Natural killer cell treated with Interleukin-12 subunit alpha and Interleukin-12 subunit beta and Interleukin-15 and Interleukin-18, amount 100 ng/mL, for 72 hours (primary cell): ENCODE data around the gene PPP1R15A. TPM values are rescaled to one million over a fixed set of nuclear protein-coding genes. Genes with fewer than 3 reads are reported as not detected.
A peak's percentile ranks its signal among the peaks of the same experiment; 100 is the strongest.
"Not testable (repeated sequence)": the region's sequence is repeated elsewhere in the genome, so short reads cannot be mapped to it uniquely, and the experiment has no call there.

Source experiments
- ATAC-seq, 2 donors: fragments of 150-1000 bp; cut with Tn5 transposase in 1 of 2; sonication (Bioruptor Pico), chemical (Tn5 transposase) in 1 of 2; 2 replicates each; pipeline ENCODE4 v1.10.0; 2021
- DNase-seq: peaks from one replicate; pipeline ENCODE4 v3.0.0; 2022; ENCODE audit warnings: low spot score
- H3K27ac Mint-ChIP-seq, 2 donors: 1 replicate in 1 of 2; 2 replicates in 1 of 2; pipeline ENCODE4 v1.8.0; 2022; ENCODE audit warnings: mixed read lengths in 2 of 2, mild to moderate bottlenecking in 1 of 2, moderate library complexity in 1 of 2
- H3K27me3 Mint-ChIP-seq, 2 donors: 1 replicate in 1 of 2; 2 replicates in 1 of 2; pipeline ENCODE4 v1.8.0; 2022; ENCODE audit warnings: mixed read lengths in 2 of 2
- H3K36me3 Mint-ChIP-seq: one replicate; pipeline ENCODE4 v1.8.0; 2022; ENCODE audit warnings: mixed read lengths
- H3K4me1 Mint-ChIP-seq, 2 donors: 1 replicate in 1 of 2; 2 replicates in 1 of 2; pipeline ENCODE4 v1.8.0; 2022; ENCODE audit warnings: low read depth in 2 of 2, mixed read lengths in 2 of 2, mild to moderate bottlenecking in 1 of 2
- H3K4me3 Mint-ChIP-seq: one replicate; pipeline ENCODE4 v1.8.0; 2022; ENCODE audit warnings: mixed read lengths
- H3K9me3 Mint-ChIP-seq: 2 replicates; pipeline ENCODE4 v1.8.0; 2022; ENCODE audit warnings: mixed read lengths
- total RNA-seq, 2 donors: library from RNA; stranded (reverse); gene quantifications; one replicate each; pipeline ENCODE4 v1.2.3, GENCODE V29; 2022

Gene PPP1R15A
- total RNA-seq, 2 donors from 2014 or later = 74.1 to 111 TPM

- no peaks in the 10 kb centered on the region for H3K36me3 Mint-ChIP-seq
- ATAC-seq (peak; percentile 49 to 61), DNase-seq (no peak)
- H3K4me1 Mint-ChIP-seq = peaks cover 0 to 3% of the 10 kb centered on the region in 2 donors
- H3K9me3 Mint-ChIP-seq = no peaks in the 10 kb centered on the region
- no peak overlapping the region for H3K27ac Mint-ChIP-seq
- H3K4me3 Mint-ChIP-seq = no peak overlapping the region
- H3K27me3 Mint-ChIP-seq = no peaks in the 10 kb centered on the region
These were observed 29.4 kb upstream of the PPP1R15A start for GRCh38 chr19:48842789-48843162.

GRCh38 chr19:48844472-48844871, 27.7 kb upstream of the PPP1R15A start:
- no peak overlapping the region for H3K4me3 Mint-ChIP-seq
- DNase-seq (no peak), ATAC-seq (no peak)
- H3K9me3 Mint-ChIP-seq = no peaks in the 10 kb centered on the region
- no peak overlapping the region for H3K27ac Mint-ChIP-seq
- no peaks in the 10 kb centered on the region for H3K27me3 Mint-ChIP-seq
- H3K36me3 Mint-ChIP-seq = no peaks in the 10 kb centered on the region
- H3K4me1 Mint-ChIP-seq = peaks cover 0 to 3% of the 10 kb centered on the region in 2 donors

- no peak for ATAC-seq
- Mint-ChIP-seq H3K4me3 (no peak overlapping the region), H3K4me1 (peaks cover 0 to 3% of the 10 kb centered on the region in 2 donors), H3K27me3 (no peaks in the 10 kb centered on the region), H3K36me3 (no peaks in the 10 kb centered on the region), H3K9me3 (no peaks in the 10 kb centered on the region), H3K27ac (no peak overlapping the region)
- DNase-seq = no peak
These were observed 26.8 kb upstream of the PPP1R15A start for GRCh38 chr19:48845384-48845783.

GRCh38 chr19:48846659-48847058, 25.6 kb upstream of the PPP1R15A start:
- ATAC-seq, H3K27me3 Mint-ChIP-seq, H3K27ac Mint-ChIP-seq, H3K9me3 Mint-ChIP-seq, H3K4me3 Mint-ChIP-seq, H3K36me3 Mint-ChIP-seq, DNase-seq, H3K4me1 Mint-ChIP-seq: not testable (repeated sequence)

- no peak for DNase-seq
- Mint-ChIP-seq H3K9me3 (no peaks in the 10 kb centered on the region), H3K36me3 (no peaks in the 10 kb centered on the region), H3K4me3 (no peak overlapping the region), H3K27ac (no peak overlapping the region), H3K27me3 (no peaks in the 10 kb centered on the region), H3K4me1 (no peaks in the 10 kb centered on the region)
- ATAC-seq = no peak
These were observed 19.9 kb upstream of the PPP1R15A start for GRCh38 chr19:48852292-48852691.

- H3K9me3 Mint-ChIP-seq = no peaks in the 10 kb centered on the region
These were observed 18.7 kb upstream of the PPP1R15A start for GRCh38 chr19:48853483-48853882.

GRCh38 chr19:48854103-48854502, 18.1 kb upstream of the PPP1R15A start:
- no peaks in the 10 kb centered on the region for H3K9me3 Mint-ChIP-seq
- no peaks in the 10 kb centered on the region for H3K27me3 Mint-ChIP-seq
- H3K4me3 Mint-ChIP-seq = no peak overlapping the region
- no peak overlapping the region for H3K27ac Mint-ChIP-seq
- H3K36me3 Mint-ChIP-seq = no peaks in the 10 kb centered on the region
- DNase-seq (no peak), ATAC-seq (no peak)
- H3K4me1 Mint-ChIP-seq = peaks cover 1 to 2% of the 10 kb centered on the region in 2 donors

More at GRCh38 chr19:48853483-48853882, 18.7 kb upstream of the PPP1R15A start:
- ATAC-seq (no peak), DNase-seq (no peak)
- no peaks in the 10 kb centered on the region for H3K4me1 Mint-ChIP-seq
- no peak overlapping the region for H3K27ac Mint-ChIP-seq
- no peaks in the 10 kb centered on the region for H3K36me3 Mint-ChIP-seq
- H3K4me3 Mint-ChIP-seq = no peak overlapping the region
- H3K27me3 Mint-ChIP-seq = no peaks in the 10 kb centered on the region

- Mint-ChIP-seq H3K9me3 (no peaks in the 10 kb centered on the region), H3K27me3 (no peaks in the 10 kb centered on the region), H3K4me3 (no peak overlapping the region), H3K4me1 (peaks cover 5 to 8% of the 10 kb centered on the region in 2 donors), H3K36me3 (no peaks in the 10 kb centered on the region), H3K27ac (no peak overlapping the region)
- DNase-seq (no peak), ATAC-seq (no peak)
These were observed 15.3 kb upstream of the PPP1R15A start for GRCh38 chr19:48856921-48857320.

GRCh38 chr19:48858984-48859710, 13.1 kb upstream of the PPP1R15A start:
- DNase-seq (peak; percentile 85), ATAC-seq (peak; percentile 90 to 93)
- Mint-ChIP-seq H3K9me3 (no peaks in the 10 kb centered on the region), H3K27me3 (no peaks in the 10 kb centered on the region), H3K27ac (peak overlapping the region; percentile 71 to 92), H3K4me3 (peak overlapping the region; percentile 98), H3K4me1 (peaks cover 5 to 8% of the 10 kb centered on the region in 2 donors), H3K36me3 (no peaks in the 10 kb centered on the region)

- H3K36me3 Mint-ChIP-seq = no peaks in the 10 kb centered on the region
- peaks cover 5 to 11% of the 10 kb centered on the region in 2 donors for H3K4me1 Mint-ChIP-seq
- peak; percentile 78 for DNase-seq
- peak; percentile 69 to 80 for ATAC-seq
- peak overlapping the region; percentile 98 for H3K4me3 Mint-ChIP-seq
- H3K27me3 Mint-ChIP-seq = no peaks in the 10 kb centered on the region
- no peaks in the 10 kb centered on the region for H3K9me3 Mint-ChIP-seq
- H3K27ac Mint-ChIP-seq = peak overlapping the region; percentile 71 to 92
These were observed 12.3 kb upstream of the PPP1R15A start for GRCh38 chr19:48859711-48860572.

- ATAC-seq (no peak), DNase-seq (no peak)
- Mint-ChIP-seq H3K4me1 (peaks cover 5 to 11% of the 10 kb centered on the region in 2 donors), H3K4me3 (no peak overlapping the region), H3K9me3 (no peaks in the 10 kb centered on the region), H3K27me3 (no peaks in the 10 kb centered on the region), H3K36me3 (no peaks in the 10 kb centered on the region), H3K27ac (no peak overlapping the region)
These were observed 10.9 kb upstream of the PPP1R15A start for GRCh38 chr19:48861313-48861712.

GRCh38 chr19:48862827-48863226, 9.4 kb upstream of the PPP1R15A start:
- Mint-ChIP-seq H3K36me3 (no peaks in the 10 kb centered on the region), H3K4me1 (peaks cover 5 to 11% of the 10 kb centered on the region in 2 donors), H3K4me3 (no peak overlapping the region), H3K27ac (no peak overlapping the region), H3K9me3 (no peaks in the 10 kb centered on the region), H3K27me3 (peaks cover under 1 to 4% of the 10 kb centered on the region in 2 donors)
- ATAC-seq = no peak
- DNase-seq = no peak

GRCh38 chr19:48866692-48867091, 5.5 kb upstream of the PPP1R15A start:
- ATAC-seq (no peak), DNase-seq (no peak)
- H3K9me3 Mint-ChIP-seq = no peaks in the 10 kb centered on the region
- H3K4me1 Mint-ChIP-seq = peaks cover 6 to 7% of the 10 kb centered on the region in 2 donors
- no peak overlapping the region for H3K27ac Mint-ChIP-seq
- peaks cover 8% of the 10 kb centered on the region in 2 donors for H3K27me3 Mint-ChIP-seq
- H3K36me3 Mint-ChIP-seq = no peaks in the 10 kb centered on the region
- no peak overlapping the region for H3K4me3 Mint-ChIP-seq

GRCh38 chr19:48867123-48867745, 5.0 kb upstream of the PPP1R15A start:
- DNase-seq (no peak), ATAC-seq (no peak)
- H3K9me3 Mint-ChIP-seq = no peaks in the 10 kb centered on the region
- H3K27me3 Mint-ChIP-seq = peaks cover 8% of the 10 kb centered on the region in 2 donors
- peaks cover 10% of the 10 kb centered on the region in 2 donors for H3K4me1 Mint-ChIP-seq
- H3K36me3 Mint-ChIP-seq = peaks cover under 1% of the 10 kb centered on the region
- H3K4me3 Mint-ChIP-seq = no peak overlapping the region
- H3K27ac Mint-ChIP-seq = no peak overlapping the region
